D721Med (cell line): ENCODE data around the gene PTF1A.

Experiments used
- DNase-seq: peaks from one replicate; pipeline ENCODE4 v3.0.0; 2011; ENCODE audit warnings: low spot score; ENCODE audit not compliant: insufficient read length
- FAIRE-seq: peaks from 2 replicates; lab custom pipeline; 2011; peaks lifted over from hg19 to GRCh38; lab: Jason Lieb, UNC
- TF ChIP-seq, protein P1 (sequence below): IDR thresholded peaks from 2 replicates; pipeline ENCODE4 v1.5.1; 2012; ENCODE audit warnings: mild to moderate bottlenecking, control low read depth; ENCODE audit not compliant: insufficient read depth; ENCODE audit errors: missing control alignments

PTF1A gene

DNA sequence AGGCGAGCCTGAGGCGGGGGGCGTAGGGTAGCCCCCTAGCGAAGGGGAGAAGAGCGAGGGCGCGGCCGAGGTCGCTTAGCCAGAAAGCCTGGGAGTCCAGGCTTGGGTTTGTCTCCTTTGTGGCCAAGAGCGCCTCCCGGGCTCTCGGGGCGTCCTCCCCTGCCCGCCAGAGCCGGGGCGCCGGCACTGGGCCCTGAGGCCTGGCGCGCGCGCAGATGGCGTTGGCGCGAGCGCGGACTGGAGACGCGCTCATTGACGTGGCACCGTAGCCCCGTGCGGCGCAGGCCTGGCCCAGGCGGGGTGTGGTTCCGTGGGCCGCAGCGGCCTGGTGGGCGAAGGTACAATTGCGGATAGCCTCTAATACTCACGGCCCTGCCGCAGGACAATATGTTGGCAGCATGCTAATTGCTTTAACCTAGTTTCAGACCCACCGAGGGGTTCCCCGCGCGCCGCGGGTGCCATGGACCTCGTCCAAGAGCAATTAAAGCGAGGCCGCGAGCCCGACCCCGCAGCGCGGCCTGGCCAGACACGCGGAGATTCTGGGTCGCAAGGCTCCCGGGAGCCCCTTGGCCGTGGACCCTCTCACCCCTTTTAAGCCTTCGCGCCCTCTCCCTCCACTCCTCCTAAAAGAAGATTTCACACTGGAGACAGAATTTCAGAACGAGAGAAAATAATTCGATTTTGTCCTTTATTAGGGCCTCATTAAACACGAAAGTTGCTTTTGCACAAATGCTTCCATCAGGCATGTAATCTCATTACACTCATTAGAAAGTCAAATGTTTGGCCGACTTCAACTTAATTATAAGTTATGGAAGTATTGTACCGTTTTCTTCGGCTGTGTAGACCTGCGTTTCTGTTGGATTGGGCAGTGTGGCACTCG lies 3.1 kb downstream of the PTF1A start:
- no peak for FAIRE-seq
- TF ChIP-seq, protein P1, sequence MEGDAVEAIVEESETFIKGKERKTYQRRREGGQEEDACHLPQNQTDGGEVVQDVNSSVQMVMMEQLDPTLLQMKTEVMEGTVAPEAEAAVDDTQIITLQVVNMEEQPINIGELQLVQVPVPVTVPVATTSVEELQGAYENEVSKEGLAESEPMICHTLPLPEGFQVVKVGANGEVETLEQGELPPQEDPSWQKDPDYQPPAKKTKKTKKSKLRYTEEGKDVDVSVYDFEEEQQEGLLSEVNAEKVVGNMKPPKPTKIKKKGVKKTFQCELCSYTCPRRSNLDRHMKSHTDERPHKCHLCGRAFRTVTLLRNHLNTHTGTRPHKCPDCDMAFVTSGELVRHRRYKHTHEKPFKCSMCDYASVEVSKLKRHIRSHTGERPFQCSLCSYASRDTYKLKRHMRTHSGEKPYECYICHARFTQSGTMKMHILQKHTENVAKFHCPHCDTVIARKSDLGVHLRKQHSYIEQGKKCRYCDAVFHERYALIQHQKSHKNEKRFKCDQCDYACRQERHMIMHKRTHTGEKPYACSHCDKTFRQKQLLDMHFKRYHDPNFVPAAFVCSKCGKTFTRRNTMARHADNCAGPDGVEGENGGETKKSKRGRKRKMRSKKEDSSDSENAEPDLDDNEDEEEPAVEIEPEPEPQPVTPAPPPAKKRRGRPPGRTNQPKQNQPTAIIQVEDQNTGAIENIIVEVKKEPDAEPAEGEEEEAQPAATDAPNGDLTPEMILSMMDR: no peak
- DNase-seq: no peak

GRCh38 chr10:23195846-23196600 lies 3.9 kb downstream of the PTF1A start:
- no peak for FAIRE-seq
- TF ChIP-seq, protein P1: no peak
- no peak for DNase-seq

DNA sequence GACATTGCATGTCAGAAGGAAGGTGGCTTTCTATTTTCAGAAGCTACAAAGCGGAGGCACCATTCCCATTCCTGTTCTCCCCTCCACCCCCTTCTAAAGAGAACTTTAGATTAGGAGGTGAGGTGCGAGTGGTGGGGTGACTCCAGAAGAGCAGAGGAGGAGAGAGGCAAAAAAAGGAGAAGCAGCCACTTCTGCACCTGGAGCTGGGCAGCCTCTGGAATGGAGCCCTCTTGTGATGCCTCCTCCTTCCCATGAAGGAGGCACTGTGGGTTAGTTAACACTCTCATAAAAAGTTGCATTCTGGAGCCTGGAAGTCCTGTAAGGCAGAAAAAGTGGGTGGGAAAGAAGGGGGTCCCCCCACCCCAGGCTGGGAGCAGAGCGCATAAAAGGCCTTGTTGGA lies 4.8 kb downstream of the PTF1A start:
- TF ChIP-seq, protein P1: no peak
- no peak for FAIRE-seq
- DNase-seq: no peak

- TF ChIP-seq, protein P1: no peak
- no peak for DNase-seq
- no peak for FAIRE-seq
These were observed 5.3 kb downstream of the PTF1A start for GRCh38 chr10:23197416-23197861.

GRCh38 chr10:23198610-23198939 lies 6.5 kb downstream of the PTF1A start:
- FAIRE-seq: no peak

GRCh38 chr10:23198940-23199767 lies 7.0 kb downstream of the PTF1A start:
- DNase-seq (no peak), FAIRE-seq (no peak)
- TF ChIP-seq, protein P1: no peak

More at GRCh38 chr10:23198610-23198939, 6.5 kb downstream of the PTF1A start:
- no peak for DNase-seq
- TF ChIP-seq, protein P1: no peak
